ENCODE results near the gene VPS35L.

VPS35L gene

DNA sequence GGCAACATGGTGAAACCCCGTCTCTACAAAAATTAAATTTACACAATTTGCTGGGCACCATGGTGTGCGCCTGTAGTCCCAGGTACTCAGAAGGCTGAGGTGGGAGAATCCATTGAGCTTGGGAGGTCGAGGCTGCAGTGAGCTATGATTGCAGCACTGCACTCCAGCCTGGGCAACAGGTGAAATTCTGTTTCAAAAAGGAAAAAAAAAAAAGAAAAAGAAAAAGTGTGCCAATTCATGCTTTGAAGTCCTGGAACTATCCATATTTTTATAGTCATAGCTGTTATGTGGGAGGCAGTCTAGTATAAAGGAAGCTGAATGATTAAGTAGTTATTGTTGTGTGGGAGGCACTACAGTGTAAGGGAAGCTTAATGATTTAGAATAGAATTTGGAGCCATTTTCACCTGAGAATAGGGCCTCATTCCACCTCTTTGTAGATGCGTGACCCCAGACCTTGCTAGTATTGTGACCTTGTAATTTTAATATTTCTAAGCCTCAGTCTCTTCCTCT is 194.1 kb downstream of the VPS35L start:
- no peak for DNase-seq (ENCODE audit: low read depth)

Measured in stimulated activated CD8-positive, alpha-beta memory T cell treated with anti-CD3 and anti-CD28 coated beads, Interleukin-12 subunit alpha, Interleukin-12 subunit beta, amount 100 ng/mL, for 1 hour (primary cell).